Activated CD4-positive, alpha-beta T cell treated with anti-CD3 and anti-CD28 coated beads for 48 hours (primary cell): ENCODE results near the gene ZNF281.

ENCODE experiments used
- DNase-seq: peaks from one replicate; pipeline ENCODE4 v3.0.0-alpha.2; 2020

The ZNF281 gene

GRCh38 chr1:200388791-200389190 lies 21.0 kb downstream of the ZNF281 start:
- DNase-seq, result no peak

GRCh38 chr1:200386416-200386815 lies 23.4 kb downstream of the ZNF281 start:
- DNase-seq, result no peak

GRCh38 chr1:200384818-200385390 lies 24.9 kb downstream of the ZNF281 start:
- no peak for DNase-seq

GRCh38 chr1:200381256-200381984 lies 28.4 kb downstream of the ZNF281 start:
- no peak for DNase-seq

GRCh38 chr1:200380589-200381021 lies 29.2 kb downstream of the ZNF281 start:
- DNase-seq, result peak; percentile 26

GRCh38 chr1:200379940-200380588 lies 29.8 kb downstream of the ZNF281 start:
- DNase-seq, result no peak

GRCh38 chr1:200379432-200379757 lies 30.4 kb downstream of the ZNF281 start:
- DNase-seq, result no peak

- DNase-seq, result no peak
Observed at GRCh38 chr1:200378096-200378495, 31.7 kb downstream of the ZNF281 start.

- DNase-seq, result no peak
Observed at GRCh38 chr1:200376528-200376927, 33.3 kb downstream of the ZNF281 start.

- DNase-seq, result no peak
Observed at GRCh38 chr1:200374569-200375295, 35.1 kb downstream of the ZNF281 start.

GRCh38 chr1:200373811-200374231 lies 36.0 kb downstream of the ZNF281 start:
- DNase-seq, result no peak

GRCh38 chr1:200372885-200373181 lies 37.0 kb downstream of the ZNF281 start:
- DNase-seq, result no peak

GRCh38 chr1:200372095-200372884 lies 37.5 kb downstream of the ZNF281 start:
- DNase-seq, result no peak

- no peak for DNase-seq
Observed at GRCh38 chr1:200369706-200370105, 40.1 kb downstream of the ZNF281 start.

- no peak for DNase-seq
Observed at GRCh38 chr1:200369131-200369530, 40.7 kb downstream of the ZNF281 start.

- no peak for DNase-seq
Observed at GRCh38 chr1:200368556-200368955, 41.3 kb downstream of the ZNF281 start.

- DNase-seq, result no peak
Observed at GRCh38 chr1:200367841-200368534, 41.8 kb downstream of the ZNF281 start.

GRCh38 chr1:200366577-200367253 lies 43.1 kb downstream of the ZNF281 start:
- DNase-seq, result no peak

- no peak for DNase-seq
Observed at GRCh38 chr1:200365897-200366426, 43.9 kb downstream of the ZNF281 start.

- no peak for DNase-seq
Observed at GRCh38 chr1:200364831-200365230, 45.0 kb downstream of the ZNF281 start.

- no peak for DNase-seq
Observed at GRCh38 chr1:200364091-200364759, 45.6 kb downstream of the ZNF281 start.
